ENCODE measurements around the gene NQO2. TPM values are rescaled to one million over a fixed set of nuclear protein-coding genes. Genes with fewer than 3 reads are reported as not detected.

The NQO2 gene
- total and polyA plus RNA-seq, 10 of the 15 experiments (the other 5 are each of a cell fraction or from before 2014, with no cell fraction given): 0.55 to 2.6 (median 0.80) TPM

DNA sequence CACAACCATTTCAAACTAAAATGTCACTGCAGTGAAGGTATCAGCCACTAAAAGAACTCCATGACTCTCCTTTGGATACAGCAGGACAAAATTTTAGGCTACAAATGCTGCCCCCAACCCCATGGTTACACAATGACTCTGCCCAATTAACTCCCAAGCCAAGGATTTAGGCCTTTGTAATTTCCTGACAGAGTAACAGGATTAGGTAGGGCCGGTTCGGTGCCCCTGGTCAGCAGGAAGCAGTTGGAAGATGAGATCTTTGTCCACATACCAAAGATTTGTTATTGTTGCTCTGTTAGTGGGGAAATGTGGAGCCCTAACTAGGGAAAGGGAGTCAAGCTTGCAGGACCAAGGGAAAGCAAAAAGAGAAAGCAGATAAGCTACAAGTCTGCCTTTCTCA, 41.9 kb downstream of the NQO2 start:
- Histone ChIP-seq H3K9ac (ENCODE audit: control insufficient read depth, insufficient read depth, low read length) (no peak overlapping the region), H3K36me3 (ENCODE audit: control insufficient read depth in 2 of 2, insufficient read depth in 2 of 2, low read length in 1 of 2) (no peaks in the 10 kb centered on the region), H3K79me2 (ENCODE audit: control insufficient read depth, insufficient read depth, low read length) (no peaks in the 10 kb centered on the region), H3K4me1 (ENCODE audit: control insufficient read depth, insufficient read depth, low read length) (no peaks in the 10 kb centered on the region), H2AFZ (ENCODE audit: control insufficient read depth, low read depth, low read length) (no peak overlapping the region), H4K20me1 (ENCODE audit: control insufficient read depth, insufficient read depth) (no peaks in the 10 kb centered on the region), H3K4me3 (no peak overlapping the region), H3K4me2 (ENCODE audit: control insufficient read depth, insufficient read depth) (no peak overlapping the region), H3K9me3 (replicated peaks; ENCODE audit: control insufficient read depth, insufficient read depth, low read length) (no peaks in the 10 kb centered on the region), H3K27me3 (replicated peaks in 1 of 2; ENCODE audit: control insufficient read depth in 2 of 2, insufficient read depth in 2 of 2, low read length in 1 of 2) (peaks cover 4 to 6% of the 10 kb centered on the region in 2 experiments; a peak in 3 of 4 replicates), H3K27ac (ENCODE audit: control insufficient read depth, insufficient read depth) (no peak overlapping the region)
- no peak for TF ChIP-seq CEBPB (IDR thresholded peaks at IDR 0.05; ENCODE audit: borderline replicate concordance in 1 of 2, low read depth in 2 of 2, low read length in 2 of 2)
- no peak for TF ChIP-seq LARP7 (IDR thresholded peaks at IDR 0.05)
- TF ChIP-seq ZSCAN29 (IDR thresholded peaks at IDR 0.05): no peak
- no peak for TF ChIP-seq ZNF274 (IDR thresholded peaks at IDR 0.05; ENCODE audit: insufficient read depth, insufficient read length)
- TF ChIP-seq RELA (IDR thresholded peaks at IDR 0.05; ENCODE audit: borderline replicate concordance, partially characterized antibody): no peak
- TF ChIP-seq, protein P1, sequence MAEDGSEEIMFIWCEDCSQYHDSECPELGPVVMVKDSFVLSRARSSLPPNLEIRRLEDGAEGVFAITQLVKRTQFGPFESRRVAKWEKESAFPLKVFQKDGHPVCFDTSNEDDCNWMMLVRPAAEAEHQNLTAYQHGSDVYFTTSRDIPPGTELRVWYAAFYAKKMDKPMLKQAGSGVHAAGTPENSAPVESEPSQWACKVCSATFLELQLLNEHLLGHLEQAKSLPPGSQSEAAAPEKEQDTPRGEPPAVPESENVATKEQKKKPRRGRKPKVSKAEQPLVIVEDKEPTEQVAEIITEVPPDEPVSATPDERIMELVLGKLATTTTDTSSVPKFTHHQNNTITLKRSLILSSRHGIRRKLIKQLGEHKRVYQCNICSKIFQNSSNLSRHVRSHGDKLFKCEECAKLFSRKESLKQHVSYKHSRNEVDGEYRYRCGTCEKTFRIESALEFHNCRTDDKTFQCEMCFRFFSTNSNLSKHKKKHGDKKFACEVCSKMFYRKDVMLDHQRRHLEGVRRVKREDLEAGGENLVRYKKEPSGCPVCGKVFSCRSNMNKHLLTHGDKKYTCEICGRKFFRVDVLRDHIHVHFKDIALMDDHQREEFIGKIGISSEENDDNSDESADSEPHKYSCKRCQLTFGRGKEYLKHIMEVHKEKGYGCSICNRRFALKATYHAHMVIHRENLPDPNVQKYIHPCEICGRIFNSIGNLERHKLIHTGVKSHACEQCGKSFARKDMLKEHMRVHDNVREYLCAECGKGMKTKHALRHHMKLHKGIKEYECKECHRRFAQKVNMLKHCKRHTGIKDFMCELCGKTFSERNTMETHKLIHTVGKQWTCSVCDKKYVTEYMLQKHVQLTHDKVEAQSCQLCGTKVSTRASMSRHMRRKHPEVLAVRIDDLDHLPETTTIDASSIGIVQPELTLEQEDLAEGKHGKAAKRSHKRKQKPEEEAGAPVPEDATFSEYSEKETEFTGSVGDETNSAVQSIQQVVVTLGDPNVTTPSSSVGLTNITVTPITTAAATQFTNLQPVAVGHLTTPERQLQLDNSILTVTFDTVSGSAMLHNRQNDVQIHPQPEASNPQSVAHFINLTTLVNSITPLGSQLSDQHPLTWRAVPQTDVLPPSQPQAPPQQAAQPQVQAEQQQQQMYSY (CRISPR knock-in tag; IDR thresholded peaks at IDR 0.05): no peak
- no peak for TF ChIP-seq ESRRA (IDR thresholded peaks at IDR 0.05; ENCODE audit: low read length)
- TF ChIP-seq ZZZ3 (IDR thresholded peaks at IDR 0.05; ENCODE audit: control insufficient read depth, insufficient read length, low read depth): no peak
- TF ChIP-seq, protein P2, sequence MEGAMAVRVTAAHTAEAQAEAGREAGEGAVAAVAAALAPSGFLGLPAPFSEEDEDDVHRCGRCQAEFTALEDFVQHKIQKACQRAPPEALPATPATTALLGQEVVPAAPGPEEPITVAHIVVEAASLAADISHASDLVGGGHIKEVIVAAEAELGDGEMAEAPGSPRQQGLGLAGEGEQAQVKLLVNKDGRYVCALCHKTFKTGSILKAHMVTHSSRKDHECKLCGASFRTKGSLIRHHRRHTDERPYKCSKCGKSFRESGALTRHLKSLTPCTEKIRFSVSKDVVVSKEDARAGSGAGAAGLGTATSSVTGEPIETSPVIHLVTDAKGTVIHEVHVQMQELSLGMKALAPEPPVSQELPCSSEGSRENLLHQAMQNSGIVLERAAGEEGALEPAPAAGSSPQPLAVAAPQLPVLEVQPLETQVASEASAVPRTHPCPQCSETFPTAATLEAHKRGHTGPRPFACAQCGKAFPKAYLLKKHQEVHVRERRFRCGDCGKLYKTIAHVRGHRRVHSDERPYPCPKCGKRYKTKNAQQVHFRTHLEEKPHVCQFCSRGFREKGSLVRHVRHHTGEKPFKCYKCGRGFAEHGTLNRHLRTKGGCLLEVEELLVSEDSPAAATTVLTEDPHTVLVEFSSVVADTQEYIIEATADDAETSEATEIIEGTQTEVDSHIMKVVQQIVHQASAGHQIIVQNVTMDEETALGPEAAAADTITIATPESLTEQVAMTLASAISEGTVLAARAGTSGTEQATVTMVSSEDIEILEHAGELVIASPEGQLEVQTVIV (IDR thresholded peaks at IDR 0.05; ENCODE audit: borderline replicate concordance, partially characterized antibody): no peak
- TF ChIP-seq RBBP5 (conservative IDR thresholded peaks at IDR 0.05): no peak
- no peak for TF ChIP-seq SUPT20H (IDR thresholded peaks at IDR 0.05; ENCODE audit: borderline replicate concordance, control insufficient read depth, low read depth, low read length)
- TF ChIP-seq IRF4 (IDR thresholded peaks at IDR 0.05; ENCODE audit: low read depth, low read length): no peak
- TF ChIP-seq NR2C1 (IDR thresholded peaks at IDR 0.05): no peak
- TF ChIP-seq TAF1 (IDR thresholded peaks at IDR 0.05; ENCODE audit: borderline replicate concordance, low read depth, low read length): no peak
- ChIA-PET CTCF (no interaction called here), POLR2A (no interaction called here), RAD21 (ENCODE audit: unreplicated experiment) (no interaction called here), SMC1A (ENCODE audit: uncharacterized antibody, unreplicated experiment) (interaction anchor here (0.7 kb wide), 1 partner anchor 511 kb away, joined by 3 read pairs; no protein-coding TSS in a partner anchor)
- intact Hi-C loops (cut with micrococcal nuclease; ENCODE audit: unreplicated experiment): no loop called here
- DNase-seq (ENCODE audit: low read depth, low spot score): no peak
- WGBS (ENCODE audit: insufficient coverage, insufficient replicate concordance, low lambda C conversion rate, missing lambda C conversion rate): 30% methylated on average over 2 of the region's 2 CpGs
- in situ Hi-C loops (cut with MboI): no loop called here
- FAIRE-seq: no peak
- ATAC-seq: no peak
- no TSS peak for BruUV-seq (replicated peaks)
